NCI-H524 (cell line): ENCODE data around the gene B4GALT5.

Experiments
- DNase-seq, 2 experiments: peaks; one replicate each; lab custom pipeline; 2025; lab: John Stamatoyannopoulos, UW

The B4GALT5 gene

DNA sequence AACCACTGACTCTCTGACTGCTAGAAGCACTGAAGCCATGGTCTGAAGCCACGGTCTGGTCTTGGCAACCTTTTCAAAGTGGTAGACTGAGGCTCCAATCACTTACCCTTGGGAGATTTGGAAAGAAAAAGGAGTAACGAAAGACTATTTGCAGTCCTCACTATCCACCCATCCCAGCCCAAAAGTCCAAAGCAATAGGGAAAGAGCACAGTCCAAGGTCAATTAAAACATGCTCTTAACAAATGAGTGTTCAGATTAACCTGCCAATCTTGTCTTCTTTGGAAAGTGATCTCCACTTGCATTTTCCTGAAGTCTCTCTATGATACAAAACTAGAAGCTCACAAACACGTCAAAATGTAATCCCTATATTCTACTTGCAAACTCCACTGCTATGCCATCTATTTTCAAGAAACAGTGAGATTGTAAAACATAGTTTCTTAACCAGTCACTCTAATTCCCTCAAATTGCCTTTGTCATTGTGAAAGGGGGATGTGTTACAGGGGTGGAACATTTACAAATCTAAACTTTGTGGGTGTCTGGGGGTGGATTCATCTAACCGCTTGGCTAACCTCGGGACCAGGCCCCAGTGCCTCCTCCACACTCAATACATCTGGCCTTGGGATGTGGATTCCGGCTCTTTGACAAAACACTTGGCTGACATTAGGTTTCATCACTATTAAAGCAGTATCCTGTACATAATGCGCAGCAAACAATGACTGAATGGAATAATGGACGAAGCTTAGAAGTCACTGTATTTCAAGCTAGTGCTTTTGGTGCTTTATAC is 56.4 kb downstream of the B4GALT5 start:
- DNase-seq = no peak

DNA sequence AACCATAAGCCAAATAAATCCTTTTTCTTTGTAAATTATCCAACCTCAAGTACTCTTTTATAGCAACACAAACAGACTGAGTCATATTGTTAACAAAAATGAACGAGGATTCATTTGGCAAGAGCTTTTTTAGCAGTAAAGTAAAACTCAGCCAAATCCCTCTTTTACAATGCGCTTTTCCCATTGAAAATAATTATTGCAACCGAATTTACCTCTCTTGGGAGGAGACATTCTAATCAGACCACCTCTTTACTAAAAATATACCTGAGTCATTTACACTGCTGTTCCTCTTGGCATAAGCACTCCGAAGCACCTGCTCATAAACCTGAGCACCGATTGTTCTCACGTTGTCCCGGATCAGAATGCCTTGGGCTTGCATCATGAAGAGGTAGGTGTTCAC is 57.4 kb downstream of the B4GALT5 start:
- no peak for DNase-seq

DNA sequence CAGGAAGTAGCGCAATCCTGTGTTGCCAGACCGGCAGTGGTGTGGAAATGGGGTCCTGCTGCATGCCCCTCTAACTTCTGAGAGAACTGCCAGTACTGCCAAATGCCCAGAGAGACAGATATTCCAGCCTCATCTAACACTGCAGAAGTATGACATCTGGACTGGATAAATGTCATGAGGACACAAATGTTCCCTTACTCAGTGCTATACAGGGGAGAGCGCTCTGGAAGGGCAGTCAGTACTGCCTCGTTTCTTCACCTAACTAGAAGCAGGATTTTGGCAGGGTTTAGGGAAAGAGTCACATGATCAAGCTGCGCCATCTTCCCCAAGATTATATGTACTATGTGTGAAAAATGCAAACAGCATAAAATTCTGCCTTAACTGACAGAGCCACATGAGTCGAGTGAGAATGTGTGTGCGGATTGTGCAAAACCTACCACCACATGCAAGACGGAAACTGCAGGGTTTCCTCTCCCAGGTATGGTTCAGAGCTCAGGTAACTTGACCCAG is 59.7 kb downstream of the B4GALT5 start:
- no peak for DNase-seq

DNA sequence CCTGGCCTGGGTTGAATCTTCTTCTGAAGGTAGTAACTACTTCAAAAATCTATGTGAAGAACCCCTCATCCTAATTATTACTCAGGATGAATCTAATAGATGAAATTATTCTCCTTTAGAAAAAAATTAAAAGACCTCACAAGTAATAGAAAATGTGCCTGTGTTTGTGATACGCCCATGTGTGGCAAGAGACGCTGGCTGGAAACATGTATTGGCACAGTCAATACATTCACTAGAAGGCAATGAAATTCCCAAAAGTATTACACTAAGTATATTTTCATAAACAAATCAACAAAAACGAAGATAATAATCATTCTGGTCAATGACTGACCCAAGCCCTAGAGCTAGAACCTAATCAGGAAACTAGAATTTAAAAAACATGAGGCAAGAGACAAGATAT is 64.0 kb downstream of the B4GALT5 start:
- no peak for DNase-seq

DNA sequence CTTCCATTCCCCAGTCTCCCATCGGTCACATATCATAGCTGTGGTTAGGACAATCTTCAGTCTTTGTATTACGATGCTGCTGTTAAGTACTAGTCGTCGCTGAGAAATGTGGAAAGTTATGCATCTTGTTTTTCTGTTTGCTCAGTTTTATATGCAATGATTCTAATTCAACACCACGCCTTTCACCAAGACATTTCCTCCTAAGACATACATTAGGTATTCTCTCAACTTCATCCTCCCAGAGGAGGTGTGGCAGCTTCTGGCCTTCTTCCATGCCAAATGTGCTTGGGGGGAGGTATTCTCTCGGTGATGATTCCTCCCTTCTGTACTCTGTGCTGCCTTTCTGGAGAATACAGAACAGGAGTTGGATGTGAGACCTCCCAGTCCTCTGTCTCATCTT is 66.1 kb downstream of the B4GALT5 start:
- DNase-seq = no peak

DNA sequence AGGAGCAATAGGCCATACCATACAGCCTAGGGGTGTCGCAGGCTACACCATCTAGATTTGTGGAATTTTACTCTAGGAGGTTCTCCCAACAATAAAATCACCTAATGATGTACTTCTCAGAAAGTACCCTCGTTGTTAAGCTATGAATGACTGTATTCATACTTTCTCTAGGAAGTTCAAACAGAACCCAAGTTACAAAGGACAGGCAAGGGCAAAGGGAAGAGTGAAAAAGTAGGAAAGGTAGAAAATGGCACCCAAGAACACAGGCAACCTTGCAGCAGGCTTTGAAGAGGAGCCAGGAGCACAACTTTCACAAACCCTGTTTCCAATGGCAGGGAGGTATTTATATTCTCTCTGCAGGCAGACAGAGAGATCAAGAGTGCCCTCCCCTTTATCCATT is 67.2 kb downstream of the B4GALT5 start:
- no peak for DNase-seq

DNA sequence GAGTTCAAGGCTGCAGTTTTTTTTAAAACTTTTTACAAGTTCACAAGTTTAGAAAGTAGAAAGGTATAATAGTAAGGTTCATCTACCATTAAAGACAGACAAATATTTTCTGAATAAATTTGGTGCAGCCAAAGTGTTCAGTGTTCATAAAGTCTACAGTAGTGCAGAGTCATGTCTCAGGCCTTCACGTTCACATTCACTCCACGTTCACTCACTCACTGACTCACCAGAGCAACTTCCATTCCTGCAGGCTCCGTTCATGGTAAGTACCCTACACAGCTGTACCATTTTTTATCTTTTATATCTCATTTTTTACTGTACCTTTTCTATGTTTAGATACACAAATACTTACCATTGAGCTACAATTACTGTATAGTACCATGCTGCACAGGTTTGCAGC is 67.6 kb downstream of the B4GALT5 start:
- no peak for DNase-seq

DNA sequence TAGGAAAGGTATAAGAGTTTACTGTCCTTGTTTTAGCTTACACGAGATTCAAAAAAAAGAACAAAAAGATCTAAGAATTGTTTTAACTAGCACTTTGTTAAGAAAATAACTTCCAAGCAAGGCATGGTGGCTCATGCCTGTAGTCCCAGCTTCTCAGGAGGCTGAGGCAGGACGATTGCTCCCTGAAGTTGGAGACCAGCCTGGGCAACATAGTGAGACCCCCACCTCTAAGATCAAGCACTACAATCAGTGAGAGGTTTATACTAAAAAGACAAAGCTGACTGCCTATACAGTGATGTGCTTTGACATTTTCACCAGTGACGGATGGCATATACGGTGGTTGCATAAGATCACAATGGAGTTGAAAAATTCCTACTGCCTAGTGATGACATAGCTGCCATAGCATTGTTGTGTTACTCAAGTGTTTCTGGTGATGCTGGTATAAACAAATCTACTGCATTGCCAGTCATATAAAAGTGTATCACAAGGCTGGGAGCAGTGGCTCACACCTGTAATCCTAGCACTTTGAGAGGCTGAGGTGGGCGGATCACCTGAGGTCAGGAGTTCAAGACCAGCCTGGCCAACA is 68.6 kb downstream of the B4GALT5 start:
- DNase-seq = no peak

DNA sequence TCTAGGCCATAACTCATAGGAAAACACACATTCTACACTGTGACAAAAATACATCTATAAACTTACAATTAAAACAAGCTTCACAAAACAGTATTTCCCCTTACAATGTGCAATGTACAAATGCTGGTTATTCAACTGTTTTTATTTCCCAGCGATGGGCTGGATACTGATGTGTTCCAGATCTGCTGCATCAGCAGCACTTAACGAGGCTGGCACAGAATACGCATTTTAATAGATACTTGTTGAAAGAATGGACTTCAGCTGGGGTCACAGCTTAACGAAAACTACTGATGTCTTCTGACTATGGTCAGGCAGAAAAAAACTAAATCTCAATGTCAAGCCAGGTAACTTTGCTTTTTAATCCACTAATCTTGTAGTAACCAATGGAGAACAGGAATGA is 70.9 kb downstream of the B4GALT5 start:
- DNase-seq = no peak

DNA sequence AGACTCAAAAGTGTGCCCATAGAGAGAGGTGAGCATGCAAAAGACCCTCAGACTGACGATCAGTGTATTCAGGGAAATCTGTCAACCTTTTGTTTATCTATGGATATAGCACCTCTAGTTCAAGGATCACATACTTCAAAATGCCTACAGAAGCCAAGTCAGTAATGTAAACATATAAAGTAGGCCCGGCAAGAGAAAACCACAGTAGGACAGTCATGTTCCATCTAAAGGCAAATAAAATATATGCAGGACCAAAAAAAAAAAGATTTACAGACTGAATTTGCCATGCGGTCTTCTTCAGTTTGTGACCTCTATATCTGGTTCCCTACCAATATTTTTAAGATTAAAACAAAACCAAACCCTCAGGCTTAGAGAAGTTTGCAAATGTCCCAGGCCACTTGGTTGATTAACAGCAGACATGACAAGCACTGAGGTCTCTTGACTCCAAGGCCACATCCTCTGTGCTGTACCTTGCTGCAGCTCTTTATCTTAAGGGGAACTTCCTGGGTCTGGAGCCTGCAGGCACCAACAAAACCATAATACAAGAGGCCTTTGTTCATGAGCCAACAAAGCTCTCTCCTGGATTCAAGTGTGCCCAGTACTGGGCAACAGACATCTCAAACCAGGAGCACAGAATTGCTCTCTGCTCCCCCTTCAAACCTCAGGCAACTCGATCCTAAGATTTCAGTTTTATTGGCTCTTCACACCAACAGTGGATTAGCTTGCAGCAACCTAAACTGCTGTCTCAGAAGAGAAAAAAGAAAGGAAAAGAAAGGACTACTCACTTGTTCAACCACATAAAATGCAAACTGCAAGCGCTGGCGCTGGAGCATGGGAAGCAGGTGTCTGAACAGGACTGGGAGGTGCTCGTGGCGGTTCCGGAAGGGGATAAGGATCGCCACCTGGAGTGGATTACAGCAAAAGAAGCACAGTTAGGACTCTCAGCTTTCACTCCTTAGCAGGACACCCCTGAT is 71.7 kb downstream of the B4GALT5 start:
- DNase-seq = peak; percentile 27 to 64

DNA sequence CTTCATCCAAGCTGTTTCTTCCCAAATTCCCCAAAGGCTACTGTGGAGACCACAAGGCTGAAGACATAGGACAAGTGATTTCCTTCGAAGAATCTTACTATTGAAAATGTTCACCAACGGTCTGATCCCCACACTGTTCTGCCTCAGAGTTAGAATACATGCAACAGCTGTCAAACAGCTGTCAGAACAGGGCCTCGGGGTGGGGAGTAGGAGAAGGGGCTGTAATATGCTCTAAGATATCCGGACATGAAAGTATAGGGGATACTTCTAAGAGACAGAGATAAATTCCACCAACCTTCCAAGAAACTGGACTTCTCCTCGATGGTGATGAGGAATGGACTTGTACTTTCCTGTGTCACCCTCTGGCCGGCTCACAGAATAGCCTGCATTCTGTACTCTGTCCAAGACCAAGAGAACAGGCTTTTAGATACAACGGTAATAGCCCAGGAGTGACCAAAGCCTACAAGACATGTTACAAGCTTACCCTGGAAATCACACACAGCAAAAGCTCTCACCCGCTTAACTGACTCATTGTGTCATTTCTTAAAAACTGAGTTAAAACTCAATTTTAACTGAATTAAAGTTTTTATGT is 76.5 kb downstream of the B4GALT5 start:
- no peak for DNase-seq

DNA sequence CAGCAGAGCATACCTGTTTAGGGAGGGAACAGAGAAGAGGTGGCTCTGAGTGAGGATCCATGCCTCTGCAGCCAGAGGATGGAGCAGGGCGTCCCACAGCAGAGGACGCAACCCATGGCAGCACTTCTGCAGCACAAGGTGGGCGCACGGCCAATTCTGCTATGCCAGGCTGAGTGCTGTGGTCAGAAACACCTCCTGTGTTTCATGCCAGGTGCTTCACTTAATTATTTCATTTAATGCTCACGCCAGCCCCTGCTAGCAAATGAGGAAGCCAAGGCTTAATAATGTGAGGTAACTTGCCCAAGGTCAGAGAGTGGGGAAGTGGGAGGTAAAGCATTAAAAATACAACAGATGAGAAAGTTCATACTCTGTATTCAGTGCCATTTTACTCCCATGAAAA is 77.2 kb downstream of the B4GALT5 start:
- DNase-seq = no peak

DNA sequence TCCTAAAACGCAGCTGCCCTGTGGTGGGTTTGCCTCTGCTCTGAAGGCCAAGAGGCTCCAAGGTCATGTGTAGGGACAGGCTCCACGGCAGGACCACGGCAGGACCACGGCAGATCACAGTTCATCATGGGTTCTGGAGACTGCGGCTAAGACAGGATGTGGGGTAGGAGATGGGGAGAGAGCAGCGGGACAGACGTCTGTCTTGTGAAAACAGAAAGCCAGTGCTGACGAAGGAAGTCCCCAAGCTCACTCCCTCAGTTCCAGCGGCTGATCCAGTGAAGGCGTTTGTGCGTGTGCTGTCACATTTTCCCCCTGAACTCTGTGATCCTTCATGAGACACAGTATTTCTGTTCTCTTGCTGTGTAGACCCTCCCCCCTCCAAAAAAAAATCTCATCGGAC is 77.8 kb downstream of the B4GALT5 start:
- DNase-seq = no peak

DNA sequence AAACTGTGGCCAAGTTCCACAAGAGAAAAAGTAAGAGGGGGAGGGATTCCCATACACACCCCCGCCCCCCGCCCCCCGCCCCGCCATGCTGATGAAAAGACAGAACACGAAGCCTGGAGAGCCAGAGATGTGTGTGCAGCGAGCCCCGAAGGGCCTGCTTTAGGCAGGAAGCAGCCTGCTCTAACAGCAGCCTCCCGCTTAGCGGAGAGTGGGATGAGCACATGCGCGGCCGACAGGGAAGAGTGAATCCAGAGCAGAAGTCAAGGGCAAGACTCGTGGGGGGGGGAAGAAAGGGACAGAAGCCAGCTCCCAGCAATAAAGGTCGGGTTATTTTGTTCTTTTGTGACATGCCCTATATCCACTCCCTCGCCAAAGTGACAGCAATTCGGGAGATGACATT is 78.5 kb downstream of the B4GALT5 start:
- no peak for DNase-seq

DNA sequence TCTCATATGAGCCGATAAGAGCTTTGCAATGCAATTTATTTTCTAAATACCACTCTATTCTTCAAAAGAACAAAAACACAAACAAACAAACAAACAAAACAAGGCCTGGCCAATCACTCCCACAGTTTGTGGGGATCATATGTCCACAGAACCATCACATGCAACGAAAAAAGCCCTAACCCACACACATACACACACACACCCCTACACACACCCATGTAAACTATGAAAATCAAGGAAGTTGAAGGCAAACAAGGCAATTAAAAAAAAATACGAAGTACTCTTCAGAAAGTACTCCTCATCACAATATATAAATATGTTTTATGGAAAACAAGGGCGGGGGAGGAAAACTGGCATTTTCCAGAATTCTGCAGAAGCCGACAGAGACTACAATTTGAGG is 79.6 kb downstream of the B4GALT5 start:
- no peak for DNase-seq

DNA sequence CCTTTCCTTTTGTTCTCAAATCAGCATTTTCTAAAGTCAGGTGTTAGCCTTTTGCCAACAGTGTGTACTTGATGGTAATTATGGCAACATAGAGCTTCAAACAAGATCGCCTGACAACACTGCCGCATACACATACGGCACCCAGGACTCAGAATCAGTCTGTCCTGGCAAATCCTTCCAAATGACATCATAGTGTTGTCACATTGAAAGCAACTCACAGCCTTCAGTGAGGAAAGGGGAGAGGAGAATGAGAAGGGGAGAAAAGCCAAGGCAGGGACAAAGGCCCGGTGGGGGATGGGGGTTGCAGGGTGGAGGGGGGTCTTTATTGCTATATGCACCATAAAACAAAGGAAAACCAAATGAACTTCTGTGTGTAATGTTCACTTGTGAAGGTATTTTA is 80.0 kb downstream of the B4GALT5 start:
- DNase-seq = no peak

DNA sequence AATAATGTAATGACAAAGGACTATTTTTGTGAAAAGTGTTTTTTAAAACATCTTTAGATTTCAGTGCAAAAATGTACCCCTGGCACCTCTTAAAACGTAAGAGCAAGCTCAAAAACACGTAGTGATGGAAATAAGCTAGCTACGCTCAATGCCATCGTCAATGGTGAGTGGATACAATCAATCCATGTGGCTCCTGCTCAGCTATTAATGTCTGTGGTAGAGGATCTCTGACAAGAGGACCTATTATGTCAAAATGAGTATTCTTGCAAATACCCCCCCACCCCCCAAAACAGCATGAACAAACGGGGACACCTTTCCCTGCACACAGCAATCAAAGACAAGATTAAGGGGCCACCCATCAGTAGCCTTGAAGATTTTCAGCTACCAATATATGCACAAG is 80.7 kb downstream of the B4GALT5 start:
- no peak for DNase-seq

DNA sequence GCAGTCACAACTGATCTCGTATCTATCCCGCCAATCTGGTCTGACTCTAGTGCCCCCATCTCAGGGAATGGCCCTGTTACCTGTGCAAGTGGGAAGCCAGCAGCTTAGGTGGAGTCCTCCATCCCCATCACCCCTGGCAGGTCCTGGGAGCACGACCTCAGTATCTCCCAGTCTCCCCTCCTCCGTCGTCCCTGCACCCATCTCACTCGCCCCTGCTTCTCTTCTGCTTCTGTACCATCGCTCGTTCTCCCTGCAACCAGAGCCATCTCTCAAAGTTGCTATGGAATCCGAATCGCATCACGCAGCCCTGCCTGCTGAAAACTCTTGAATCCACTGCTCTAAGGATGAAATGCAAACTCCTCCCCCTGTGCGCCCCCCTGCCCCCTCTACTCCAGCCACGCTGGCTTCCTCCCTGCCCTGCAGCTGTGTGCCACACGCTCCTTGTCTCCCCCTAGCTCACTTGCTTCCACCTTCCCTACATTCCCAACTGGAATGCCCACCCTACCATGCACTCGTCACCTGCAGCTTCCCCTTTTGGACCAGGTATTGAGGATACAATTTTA is 81.7 kb downstream of the B4GALT5 start:
- no peak for DNase-seq

DNA sequence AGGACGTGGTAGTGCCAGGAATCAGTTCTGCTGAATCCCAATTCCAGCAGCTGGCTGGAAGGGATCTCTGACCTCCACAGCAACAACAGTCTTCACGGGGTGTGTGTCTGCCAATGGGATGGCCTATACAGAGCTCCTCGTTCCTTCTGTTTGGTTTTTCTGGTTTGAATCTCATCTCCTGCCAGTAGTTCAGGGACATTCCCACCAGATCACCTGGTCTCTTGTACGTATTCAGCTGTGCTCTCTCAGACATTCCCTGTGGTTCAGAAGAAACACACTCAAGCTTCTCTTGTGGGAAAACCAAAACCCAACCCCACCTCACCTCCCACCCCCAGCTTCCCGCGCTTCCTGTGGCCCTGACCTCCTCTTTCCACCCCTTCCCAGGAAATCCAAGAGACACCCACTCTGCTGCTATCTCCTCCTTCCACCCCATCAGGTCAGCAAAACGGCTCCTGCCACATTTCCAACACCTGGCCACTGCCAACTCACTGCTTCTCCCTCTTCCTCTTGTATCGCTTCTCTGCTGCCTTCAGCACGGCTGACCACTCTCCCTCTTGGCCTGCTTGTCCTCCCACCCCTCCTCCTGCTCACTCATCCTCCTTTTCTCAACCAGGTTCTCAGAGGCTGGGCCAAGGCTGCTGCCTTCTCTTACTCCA is 82.5 kb downstream of the B4GALT5 start:
- DNase-seq = no peak

DNA sequence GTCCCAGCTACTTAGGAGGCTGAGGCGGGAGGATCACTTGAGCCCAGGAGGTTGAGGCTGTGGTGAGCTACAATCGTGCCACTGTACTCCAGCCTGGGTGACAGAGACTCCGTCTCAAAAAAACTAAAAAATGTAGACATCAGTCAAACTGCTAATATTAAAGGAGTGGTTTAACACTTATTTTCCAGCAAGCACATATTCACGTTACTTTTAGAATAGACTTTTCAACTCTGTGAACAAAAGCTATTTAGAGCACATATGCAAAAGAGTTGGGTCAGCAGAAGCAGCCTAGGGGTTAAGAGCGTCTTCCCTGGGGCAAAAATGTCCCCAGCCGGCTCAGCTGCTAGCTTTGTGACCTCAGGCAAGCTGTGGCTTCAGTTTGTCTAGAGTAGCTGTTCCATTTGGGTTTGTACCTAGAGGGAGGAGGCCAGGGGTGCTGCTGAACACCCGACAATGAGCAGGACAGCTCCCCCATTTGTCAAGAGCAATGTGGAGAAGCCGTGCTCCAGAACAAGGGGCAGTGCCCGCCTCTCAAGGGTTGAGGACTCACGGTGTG is 83.2 kb downstream of the B4GALT5 start:
- DNase-seq = no peak

DNA sequence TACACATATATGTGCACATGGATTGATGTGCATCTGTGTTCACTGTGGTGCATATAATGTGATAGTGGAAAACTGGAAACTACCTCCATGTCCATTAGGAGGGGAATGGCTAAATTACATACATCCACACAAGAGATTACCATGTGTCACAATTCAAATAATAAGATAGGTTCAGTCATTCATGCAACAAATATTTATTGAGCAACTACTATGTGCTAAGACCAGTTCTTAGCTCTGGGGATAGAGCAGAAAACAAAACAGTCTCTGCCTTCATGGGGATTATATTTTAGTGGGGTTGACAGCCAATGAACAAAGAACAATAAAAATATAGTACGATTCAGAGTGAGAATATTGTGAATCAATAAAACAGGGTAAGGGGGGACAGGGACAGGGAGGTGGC is 84.1 kb downstream of the B4GALT5 start:
- DNase-seq = no peak
